Activated CD8-positive, alpha-beta memory T cell treated with anti-CD3 and anti-CD28 coated beads, Interleukin-2, amount 50 U/mL, for 24 hours (primary cell): ENCODE data around the gene MT1M.
"Not testable (repeated sequence)": the region's sequence is repeated elsewhere in the genome, so short reads cannot be mapped to it uniquely, and the experiment has no call there.

Source experiments
- DNase-seq: peaks from one replicate; pipeline ENCODE4 v3.0.0-alpha.2; 2020; ENCODE audit errors: extremely low read depth

The MT1M gene

DNA sequence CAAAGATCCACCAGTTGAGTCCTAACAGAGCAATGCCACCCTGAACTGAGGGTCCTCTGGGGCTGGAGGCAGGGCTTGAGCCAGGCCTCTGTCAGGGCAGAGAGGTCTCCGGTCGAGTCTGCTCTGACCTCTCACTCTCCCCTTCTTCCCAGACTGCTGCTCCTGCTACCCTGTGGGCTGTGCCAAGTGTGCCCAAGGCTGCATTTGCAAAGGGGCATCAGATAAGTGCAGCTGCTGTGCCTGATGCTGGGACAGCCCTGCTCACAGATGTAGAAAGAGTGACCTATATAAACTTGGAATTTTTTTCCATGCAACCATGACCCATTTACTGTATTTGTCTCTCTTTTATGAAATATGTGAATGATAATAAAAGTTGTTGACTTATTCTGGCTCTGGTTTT lies 16.8 kb downstream of the MT1M start:
- DNase-seq, result no peak

DNA sequence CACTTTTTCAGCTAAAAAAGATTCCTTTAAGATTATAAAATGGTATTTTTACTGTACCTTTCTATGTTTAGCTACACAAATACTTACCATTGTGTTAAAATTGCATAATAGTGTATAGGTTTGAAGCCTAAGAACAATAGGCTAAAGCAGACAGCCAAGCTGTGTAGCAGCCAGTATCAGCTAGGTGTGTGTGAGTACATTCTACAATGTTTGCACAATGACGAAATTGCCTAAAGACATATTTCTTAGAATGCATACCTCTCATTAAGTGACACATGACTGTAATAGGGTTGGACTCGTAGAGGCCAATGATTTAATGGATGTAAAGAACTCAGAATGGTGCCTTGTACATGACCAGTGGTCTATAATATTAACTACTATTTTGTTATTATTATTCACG lies 17.4 kb downstream of the MT1M start:
- no peak for DNase-seq

DNA sequence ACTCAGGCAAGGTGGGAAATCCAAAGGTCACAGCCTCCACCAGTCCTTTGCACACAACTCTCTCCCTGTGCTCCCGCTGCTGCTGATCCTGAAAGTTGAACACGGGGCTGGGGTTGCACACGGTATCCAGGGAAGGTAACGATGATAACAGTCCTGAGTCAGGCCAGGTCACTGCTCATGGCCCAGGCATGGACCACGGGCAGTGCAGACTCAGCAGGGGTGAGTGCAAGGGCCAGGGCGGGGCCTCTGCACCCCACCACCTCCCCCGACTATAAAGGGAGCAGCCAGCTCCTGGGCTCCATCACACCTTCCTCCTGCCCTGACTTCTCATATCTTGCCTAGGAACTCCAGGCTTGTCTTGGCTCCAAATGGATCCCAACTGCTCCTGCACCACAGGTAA lies 19.1 kb downstream of the MT1M start, which contains the start of gene MT1B:
Gene MT1B (plus strand): TSS at position 301 of the 400 bp plus-strand sequence. CDS start 68 bp downstream, at position 369.
- no peak for DNase-seq

DNA sequence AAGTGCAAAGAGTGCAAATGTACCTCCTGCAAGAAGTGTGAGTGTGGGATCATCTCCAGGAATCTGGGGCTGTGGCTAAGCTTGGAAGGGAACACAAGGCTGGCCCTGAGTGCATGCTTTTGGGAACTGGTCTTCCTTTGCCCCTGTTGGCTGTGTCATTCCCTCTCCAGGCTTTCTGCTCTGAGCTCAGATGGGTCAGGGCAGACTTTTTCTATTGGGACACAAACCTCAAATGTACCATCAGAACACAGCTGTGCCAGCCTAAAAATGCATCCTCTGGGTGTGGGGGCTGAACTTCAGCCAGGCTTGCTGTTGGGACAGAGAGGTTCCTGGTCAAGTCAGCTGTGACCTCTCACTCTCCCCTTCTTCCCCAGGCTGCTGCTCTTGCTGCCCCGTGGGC lies 20.1 kb downstream of the MT1M start:
- no peak for DNase-seq

DNA sequence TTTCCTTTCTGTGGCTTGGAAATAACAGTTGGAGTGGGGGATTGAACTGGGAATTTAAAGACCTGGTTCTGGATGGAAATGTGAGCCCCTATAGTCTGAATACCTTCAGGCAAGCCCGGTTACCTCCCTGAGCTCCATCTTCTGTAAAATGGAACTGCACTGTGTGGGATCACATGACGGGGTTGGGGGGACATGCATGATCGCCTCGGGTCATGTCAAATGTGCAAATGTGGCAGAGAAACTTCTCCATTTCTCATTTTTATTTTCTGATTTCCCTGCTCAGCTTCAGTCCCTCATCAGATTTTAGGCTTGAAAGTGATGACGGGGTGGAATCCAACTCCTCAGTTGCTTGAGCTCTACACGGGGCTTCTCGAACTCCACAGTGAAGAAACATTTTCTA lies 20.8 kb downstream of the MT1M start:
- no peak for DNase-seq

DNA sequence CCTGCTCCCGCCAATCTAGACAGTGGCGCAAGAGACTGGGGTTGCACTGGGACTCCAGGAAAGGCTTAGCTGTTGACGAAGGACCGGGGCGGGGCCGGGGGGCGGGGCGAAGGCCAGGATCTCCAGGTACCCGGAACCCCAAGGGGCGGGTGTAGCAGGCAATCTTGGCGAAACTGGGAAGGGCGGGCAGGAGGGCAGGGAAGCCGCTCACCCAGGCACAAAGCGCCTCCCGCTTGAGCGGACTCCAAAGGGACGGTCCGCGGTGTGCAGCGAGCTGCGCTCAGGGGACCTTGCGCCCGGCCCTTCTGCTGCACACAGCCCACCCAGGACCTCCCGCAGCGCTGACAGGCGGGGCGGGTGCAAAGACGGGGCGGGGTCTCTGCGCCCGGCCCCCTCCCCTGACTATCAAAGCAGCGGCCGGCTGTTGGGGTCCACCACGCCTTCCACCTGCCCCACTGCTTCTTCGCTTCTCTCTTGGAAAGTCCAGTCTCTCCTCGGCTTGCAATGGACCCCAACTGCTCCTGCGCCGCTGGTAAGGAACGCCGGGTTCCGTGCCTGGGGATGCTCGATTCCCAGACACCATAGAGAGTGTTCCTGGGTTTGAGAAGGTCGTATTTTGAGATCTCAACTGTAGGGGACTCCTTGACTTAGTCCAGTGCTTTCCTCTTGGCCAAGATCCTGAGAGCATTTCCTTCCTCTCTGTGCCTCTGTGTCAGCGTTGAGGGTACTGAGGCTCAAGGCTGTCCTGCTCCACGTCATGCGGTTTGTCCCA lies 25.3 kb downstream of the MT1M start, which contains the start of gene MT1F:
Gene MT1F (plus strand): TSS at position 405 of the 772 bp plus-strand sequence. CDS start 100 bp downstream, at position 505.
- DNase-seq, result peak; percentile 37

DNA sequence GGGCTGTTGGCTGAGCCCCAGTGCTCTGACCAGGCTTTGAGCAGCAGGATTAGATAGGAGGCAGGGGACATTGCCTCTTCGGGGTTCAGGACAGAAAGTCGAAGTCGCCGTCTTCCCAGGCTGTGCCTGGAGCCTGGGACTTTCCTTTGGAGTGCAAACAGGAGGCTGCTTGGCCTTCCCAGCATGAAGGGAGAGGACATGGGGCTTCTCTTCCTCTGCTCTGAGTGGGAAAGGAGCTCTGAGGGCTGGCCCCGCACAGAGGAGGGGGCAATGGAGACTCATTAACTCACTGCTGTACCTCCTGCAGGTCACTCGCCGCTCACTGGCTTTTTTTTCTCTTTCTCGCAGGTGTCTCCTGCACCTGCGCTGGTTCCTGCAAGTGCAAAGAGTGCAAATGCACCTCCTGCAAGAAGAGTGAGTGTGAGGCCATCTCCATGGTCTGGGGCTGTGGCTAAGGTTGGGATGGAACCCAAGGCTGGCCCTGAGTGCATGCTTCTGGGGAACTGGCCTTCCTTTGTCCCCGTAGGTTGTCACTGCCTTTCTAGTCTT lies 25.9 kb downstream of the MT1M start:
- no peak for DNase-seq

DNA sequence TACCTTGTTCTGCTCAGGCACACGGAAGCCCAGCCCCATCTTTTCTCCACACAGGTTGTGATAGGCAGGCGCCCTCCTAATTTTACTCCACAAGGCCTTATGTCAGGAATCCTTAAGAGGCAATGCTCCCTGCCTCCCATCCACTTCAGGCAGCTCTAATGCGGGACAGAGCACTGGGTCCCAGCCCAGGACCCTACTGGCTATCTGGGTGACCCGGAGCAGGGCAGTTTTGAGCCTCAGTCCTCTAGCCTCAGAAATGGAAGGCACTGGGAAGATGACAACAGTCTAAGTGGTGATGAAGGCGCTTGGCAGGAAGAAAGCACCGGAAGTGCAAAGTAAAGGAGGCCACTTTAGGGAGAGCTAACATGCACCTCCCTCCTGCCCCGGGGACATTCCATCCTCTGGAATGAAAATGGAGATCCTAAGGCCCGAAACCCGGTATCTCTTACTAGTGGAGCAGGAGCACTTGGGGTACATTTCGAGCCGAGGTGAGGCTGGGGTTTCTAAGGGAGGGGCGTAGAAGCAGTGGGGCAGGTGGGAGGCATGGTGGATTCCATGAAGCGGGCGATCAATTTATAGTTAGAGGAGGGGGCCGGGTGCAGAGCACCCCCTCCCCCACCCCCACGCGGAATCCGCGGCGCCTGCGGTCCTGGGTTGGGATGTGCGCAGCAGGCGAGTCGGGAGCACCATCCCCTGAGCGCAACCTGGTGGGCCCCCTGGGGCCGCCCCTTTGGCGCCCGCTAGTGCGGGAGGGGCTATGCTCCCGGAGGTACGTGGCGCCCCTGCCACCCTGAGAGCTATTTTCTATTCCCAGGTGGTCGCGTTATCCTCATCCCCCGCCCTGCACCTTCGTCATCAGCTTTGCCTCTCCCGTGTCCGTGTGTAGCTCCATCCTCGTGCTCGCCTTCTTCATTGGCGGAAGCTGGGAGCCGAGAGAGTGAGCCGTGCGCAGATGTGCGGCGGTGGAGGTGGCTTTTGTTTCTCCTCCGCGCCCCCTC lies 30.2 kb downstream of the MT1M start:
- DNase-seq, result no peak

DNA sequence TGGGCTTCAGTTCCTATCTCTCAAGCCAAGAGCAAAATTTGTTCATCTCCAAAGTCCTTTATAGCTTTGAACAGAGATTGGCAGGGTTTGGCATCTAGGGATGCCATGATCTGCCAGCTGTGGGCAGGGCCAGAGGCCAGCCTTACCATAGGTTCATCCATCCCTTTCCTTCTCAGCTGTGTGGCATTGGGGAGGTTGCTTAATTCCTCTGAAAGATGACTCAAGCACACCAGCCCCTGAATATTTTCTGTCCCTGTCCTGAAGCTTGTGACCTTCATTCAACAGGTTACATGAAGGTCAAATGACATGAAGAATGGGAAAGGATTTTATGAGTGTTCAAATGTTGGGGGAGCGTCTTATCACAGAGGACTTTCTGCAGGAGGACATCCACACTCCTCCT lies 32.0 kb downstream of the MT1M start:
- DNase-seq, result no peak

DNA sequence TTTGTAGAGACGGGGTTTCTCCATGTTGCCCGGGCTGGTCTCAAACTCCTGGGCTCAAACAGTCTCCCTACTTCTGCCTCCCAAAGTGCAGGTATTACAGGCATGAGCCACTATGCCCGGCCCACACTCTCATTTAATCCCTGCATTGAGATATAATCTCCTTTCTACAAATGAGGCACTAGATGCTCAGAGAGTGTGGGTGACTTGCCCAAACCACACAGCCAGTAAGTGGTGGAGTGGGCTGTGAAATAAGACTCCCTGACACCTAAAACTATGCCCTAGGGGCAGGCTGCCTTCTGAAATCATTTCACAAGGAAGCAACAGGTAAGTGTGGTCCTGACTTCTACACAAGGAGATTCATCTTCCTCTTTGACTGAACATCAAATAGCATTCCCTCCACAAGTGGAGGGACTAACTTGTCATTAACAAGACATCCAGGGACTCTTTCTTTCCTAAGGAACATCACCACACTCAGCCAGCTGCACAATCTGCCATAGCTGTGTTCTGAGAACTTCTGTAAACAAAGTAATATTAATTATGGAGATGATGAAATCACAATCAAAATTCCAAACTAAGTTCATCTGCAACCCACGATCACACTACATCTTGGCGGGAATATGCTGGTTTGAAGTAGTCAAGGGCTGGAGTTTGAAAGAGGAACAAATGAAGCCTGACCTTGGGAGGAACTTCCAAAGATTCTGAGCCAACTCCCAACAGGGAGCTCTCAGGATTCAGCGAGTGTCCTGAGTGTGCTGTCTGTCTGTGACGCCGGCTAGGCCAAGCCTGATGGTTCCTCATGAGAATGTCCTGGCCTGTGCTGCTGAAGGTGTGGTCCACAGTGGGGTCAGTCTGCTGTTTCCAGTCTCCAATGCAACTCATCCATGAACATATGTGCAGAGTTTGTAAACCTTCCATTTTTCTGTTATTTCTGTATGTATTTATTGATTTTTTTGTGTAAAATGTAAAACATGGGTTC lies 33.1 kb downstream of the MT1M start:
- not testable (repeated sequence) for DNase-seq

DNA sequence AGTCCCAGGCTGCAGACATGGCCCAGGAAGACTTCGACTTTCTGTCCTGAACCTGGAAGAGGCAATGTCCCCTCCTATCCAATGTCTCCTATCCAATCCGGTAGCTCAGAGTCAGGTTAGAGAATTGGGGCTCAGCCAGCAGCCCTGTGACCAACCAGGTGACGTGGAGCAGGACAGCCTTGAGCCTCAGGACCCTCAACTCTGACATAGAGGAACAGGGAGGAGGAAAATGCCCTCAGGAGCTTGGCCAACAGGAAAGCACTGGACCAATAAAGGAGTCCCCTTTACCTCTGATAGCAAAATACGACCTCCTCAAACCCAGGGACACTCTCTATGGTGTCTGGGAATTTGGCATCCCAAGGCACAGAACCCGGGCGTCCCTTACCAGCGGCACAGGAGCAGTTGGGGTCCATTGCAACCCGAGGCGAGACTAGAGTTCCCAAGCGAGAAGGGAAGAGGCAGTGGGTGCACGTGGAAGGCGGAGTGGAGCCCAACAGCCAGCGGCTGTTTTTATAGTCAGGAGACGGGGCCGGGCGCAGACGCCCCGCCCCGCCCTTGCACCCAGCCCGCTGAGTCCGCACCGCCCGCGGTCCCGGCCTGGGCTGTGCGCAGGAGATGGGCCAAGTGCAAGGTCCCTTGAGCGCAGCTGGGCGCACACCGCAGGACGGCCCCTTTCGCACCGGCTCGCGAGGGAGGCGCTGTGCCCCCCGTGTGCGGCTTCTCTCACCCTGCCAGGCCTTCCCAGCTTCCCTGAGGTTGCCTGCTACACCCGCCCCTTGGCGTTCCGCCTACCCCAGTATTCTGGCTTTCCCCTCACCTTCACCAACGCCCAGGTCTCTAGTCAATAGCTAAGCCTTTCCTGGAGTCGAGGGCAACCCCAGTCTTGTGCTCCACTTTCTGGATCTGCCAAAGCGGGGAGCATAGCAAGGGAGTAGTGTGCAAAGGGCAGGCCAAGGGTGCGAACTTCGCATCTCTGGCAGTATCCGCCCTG lies 35.4 kb downstream of the MT1M start, which contains the start of gene MT1G:
Gene MT1G (minus strand): TSS at position 485 of the 991 bp plus-strand sequence. CDS start 72 bp downstream, at position 413.
- no peak for DNase-seq

DNA sequence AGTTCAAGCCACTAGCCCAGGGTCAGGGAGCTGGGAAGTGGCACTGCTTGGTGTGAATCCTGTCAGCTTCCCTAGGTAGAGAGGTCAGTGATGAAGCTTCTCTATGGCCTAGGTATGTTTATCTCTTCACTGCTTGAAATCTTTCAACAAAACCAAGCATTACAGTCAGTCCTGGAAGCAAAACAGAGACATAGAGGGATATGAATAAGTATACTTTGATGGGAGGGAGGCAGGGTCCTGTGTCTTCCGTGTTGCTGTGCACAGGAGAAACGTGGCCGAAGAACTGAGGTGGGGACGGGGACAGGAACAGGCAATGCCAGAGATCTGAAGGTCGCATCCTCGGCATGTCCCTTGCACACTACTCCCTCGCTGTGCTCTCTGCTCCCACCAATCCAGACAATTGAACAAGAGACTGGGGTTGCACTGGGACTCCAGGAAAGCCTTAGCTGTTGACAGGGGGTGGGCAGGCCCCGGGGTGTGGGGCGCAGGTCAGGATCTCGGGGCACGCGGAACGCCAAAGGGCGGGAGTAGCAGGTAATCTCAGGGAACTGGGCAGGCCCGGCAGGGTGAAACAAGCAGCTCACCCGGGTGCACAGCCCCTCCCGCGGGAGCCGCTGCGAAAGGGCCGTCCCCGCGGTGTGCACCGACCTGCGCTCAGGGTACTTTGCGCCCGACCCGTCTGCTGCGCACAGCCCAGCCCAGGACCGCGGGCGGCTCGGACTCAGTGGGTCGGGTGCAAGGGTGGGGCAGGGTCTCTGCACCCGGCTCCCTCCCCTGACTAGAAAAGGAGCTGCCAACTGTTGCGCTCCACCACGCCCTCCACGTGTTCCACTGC lies 36.8 kb downstream of the MT1M start, which contains the start of gene MT1H:
Gene MT1H (plus strand): TSS at position 810 of the 835 bp plus-strand sequence. CDS start 71 bp downstream, outside the sequence.
- no peak for DNase-seq

DNA sequence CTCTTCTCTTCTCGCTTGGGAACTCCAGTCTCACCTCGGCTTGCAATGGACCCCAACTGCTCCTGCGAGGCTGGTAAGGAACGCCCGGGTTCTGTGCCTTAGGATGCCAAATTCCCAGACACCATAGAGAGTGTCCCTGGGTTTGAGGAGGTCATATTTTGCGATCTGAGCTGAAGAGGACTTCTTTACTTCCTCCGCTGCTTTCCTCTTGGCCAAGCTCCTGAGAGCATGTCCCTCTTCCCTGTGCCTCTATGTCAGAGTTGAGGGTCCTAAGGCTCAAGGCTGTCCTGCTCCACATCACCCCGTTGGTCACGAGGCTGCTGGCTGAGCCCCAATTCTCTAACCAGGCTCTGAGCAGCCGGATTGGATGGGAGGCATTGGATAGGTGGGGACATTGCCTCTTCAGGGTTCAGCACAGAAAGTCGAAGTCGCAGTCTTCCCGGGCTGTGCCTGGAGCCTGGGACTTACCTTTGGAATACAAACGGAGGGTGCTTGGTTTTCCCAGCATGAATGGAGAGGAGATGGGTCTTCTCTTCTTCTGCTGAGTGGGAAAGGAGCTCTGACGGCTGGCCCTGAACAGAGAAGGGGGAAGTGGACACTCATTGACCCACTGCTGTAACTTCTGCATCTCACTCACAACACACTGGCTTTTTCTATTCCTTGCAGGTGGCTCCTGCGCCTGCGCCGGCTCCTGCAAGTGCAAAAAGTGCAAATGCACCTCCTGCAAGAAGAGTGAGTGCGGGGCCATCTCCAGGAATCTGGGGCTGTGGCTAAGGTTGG lies 37.6 kb downstream of the MT1M start:
- DNase-seq, result no peak

DNA sequence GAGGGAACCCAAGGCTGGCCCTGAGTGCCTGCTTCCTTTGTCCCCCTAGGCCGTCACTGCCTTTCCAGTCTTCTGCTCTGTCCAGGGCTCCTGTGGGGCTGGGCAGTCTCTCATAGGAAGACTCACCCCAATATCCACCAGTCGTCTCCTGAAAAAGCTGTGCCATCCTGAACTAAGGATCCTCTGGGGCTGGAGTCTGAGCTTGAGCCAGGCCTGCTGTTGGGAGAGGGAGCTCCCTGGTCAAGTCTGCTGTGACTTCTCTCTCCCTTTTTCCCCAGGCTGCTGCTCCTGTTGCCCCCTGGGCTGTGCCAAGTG lies 38.1 kb downstream of the MT1M start:
- no peak for DNase-seq

DNA sequence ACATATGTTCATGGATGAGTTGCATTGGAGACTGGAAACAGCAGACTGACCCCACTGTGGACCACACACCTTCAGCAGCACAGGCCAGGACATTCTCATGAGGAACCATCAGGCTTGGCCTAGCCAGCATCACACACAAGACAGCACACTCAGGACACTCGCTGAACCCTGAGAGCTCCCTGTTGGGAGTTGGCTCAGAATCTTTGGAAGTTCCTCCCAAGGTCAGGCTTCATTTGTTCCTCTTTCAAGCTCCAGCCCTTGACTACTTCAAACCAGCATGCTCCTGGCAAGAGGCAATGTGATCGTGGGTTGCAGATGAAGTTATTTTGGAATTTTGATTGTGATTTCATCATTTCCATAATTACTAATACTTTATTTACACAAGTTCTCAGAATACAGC lies 39.2 kb downstream of the MT1M start:
- not testable (repeated sequence) for DNase-seq

DNA sequence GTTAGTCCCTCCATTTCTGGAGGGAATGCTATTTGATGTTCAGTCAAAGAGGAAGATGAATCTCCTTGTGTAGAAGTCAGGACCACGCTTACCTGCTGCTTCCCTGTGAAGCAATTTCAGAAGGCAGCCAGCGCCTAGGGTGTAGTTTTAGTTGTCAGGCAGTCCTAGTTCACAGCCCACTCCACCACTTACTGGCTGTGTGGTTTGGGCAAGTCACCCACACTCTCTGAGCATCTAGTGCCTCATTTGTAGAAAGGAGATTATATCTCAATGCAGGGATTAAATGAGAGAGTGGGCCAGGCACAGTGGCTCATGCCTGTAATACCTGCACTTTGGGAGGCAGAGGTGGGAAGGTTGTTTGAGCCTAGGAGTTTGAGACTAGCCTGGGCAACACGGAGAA lies 39.7 kb downstream of the MT1M start:
- not testable (repeated sequence) for DNase-seq

DNA sequence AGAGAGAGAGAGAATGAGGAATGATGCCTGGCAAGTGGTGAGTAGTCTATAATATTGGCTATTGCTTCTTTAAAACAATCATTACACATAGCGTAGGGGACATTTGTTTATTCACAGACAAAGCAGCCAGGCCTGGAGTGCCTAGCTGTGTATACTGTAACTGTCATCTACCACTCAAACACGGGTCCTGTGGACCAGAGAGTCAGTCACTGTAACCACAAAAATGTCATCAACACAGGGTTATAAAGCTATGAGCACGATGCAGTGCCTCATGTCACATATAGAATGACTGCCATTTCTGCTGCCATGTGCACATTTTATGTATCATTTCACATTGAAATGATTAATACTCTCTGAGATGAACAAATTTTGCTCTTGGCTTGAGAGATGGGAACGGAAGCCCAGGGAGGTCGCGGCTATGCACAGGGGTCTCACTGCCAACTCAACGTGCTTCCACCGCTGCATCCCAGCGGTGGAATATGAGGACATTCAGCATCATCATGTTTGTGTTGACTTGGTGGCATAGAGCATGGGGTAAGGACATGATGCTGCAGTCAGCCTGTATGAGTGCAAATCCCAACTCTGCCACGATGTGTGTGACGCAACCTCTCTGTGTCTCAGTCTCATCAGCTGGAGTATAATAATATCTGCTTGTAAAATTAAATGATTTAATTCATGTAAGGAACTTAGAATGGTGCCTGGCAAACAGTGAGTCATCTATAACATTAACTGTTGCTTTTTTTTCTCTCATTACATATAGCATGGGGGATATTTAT lies 40.5 kb downstream of the MT1M start:
- DNase-seq, result no peak
